ENCODE measurements around the gene FARP1. TPM values are rescaled to one million over a fixed set of nuclear protein-coding genes. Genes with fewer than 3 reads are reported as not detected.

FARP1 gene
- total and polyA plus RNA-seq, 2 donors = 5.8 to 7.5 TPM

GRCh38 chr13:98246538-98247172 is 103.8 kb downstream of the FARP1 start:
- no peaks in the 10 kb centered on the region for H3K27me3 ChIP-seq (ENCODE audit: control insufficient read depth in 2 of 2, insufficient read depth in 1 of 2, low read length in 1 of 2)
- no peaks in the 10 kb centered on the region for H3K4me1 ChIP-seq (ENCODE audit: control insufficient read depth in 2 of 2, insufficient read depth in 2 of 2, low read length in 2 of 2)
- 87% methylated on average over 11 of the region's 11 CpGs for WGBS
- no peaks in the 10 kb centered on the region for H3K36me3 ChIP-seq (ENCODE audit: control insufficient read depth in 2 of 2, insufficient read depth in 2 of 2, low read length in 1 of 2)
- no peak overlapping the region for H3K27ac ChIP-seq (ENCODE audit: low read depth in 1 of 2, low read length in 1 of 2)
- no peak for DNase-seq (ENCODE audit: low read depth in 6 of 9, low spot score in 9 of 9)
- no peak overlapping the region for H3K4me3 ChIP-seq (ENCODE audit: low read length in 2 of 2)
- H3K9me3 ChIP-seq (ENCODE audit: control insufficient read depth in 2 of 2, insufficient read depth in 1 of 2, low read length in 1 of 2) = no peaks in the 10 kb centered on the region

- no peaks in the 10 kb centered on the region for H3K4me1 ChIP-seq (ENCODE audit: control insufficient read depth in 2 of 2, insufficient read depth in 2 of 2, low read length in 2 of 2)
- no peaks in the 10 kb centered on the region for H3K9me3 ChIP-seq (ENCODE audit: control insufficient read depth in 2 of 2, insufficient read depth in 1 of 2, low read length in 1 of 2)
- H3K27me3 ChIP-seq (ENCODE audit: control insufficient read depth in 2 of 2, insufficient read depth in 1 of 2, low read length in 1 of 2) = no peaks in the 10 kb centered on the region
- 98% methylated on average over 7 of the region's 7 CpGs for WGBS
- no peak for DNase-seq (ENCODE audit: low read depth in 6 of 9, low spot score in 9 of 9)
- H3K36me3 ChIP-seq (ENCODE audit: control insufficient read depth in 2 of 2, insufficient read depth in 2 of 2, low read length in 1 of 2) = no peaks in the 10 kb centered on the region
- H3K4me3 ChIP-seq (ENCODE audit: low read length in 2 of 2) = no peak overlapping the region
- no peak overlapping the region for H3K27ac ChIP-seq (ENCODE audit: low read depth in 1 of 2, low read length in 1 of 2)
These were observed 108.8 kb downstream of the FARP1 start for GRCh38 chr13:98251708-98252107.

- H3K4me1 ChIP-seq (ENCODE audit: control insufficient read depth in 2 of 2, insufficient read depth in 2 of 2, low read length in 2 of 2) = no peaks in the 10 kb centered on the region
- no peak overlapping the region for H3K27ac ChIP-seq (ENCODE audit: low read depth in 1 of 2, low read length in 1 of 2)
- no peaks in the 10 kb centered on the region for H3K36me3 ChIP-seq (ENCODE audit: control insufficient read depth in 2 of 2, insufficient read depth in 2 of 2, low read length in 1 of 2)
- DNase-seq (ENCODE audit: low read depth in 6 of 9, low spot score in 9 of 9) = no peak
- H3K9me3 ChIP-seq (ENCODE audit: control insufficient read depth in 2 of 2, insufficient read depth in 1 of 2, low read length in 1 of 2) = no peaks in the 10 kb centered on the region
- no peaks in the 10 kb centered on the region for H3K27me3 ChIP-seq (ENCODE audit: control insufficient read depth in 2 of 2, insufficient read depth in 1 of 2, low read length in 1 of 2)
- WGBS = 90% methylated on average over 7 of the region's 7 CpGs
- no peak overlapping the region for H3K4me3 ChIP-seq (ENCODE audit: low read length in 2 of 2)
These were observed 110.1 kb downstream of the FARP1 start for GRCh38 chr13:98252931-98253470.

- Histone ChIP-seq H3K27ac (ENCODE audit: low read depth in 1 of 2, low read length in 1 of 2) (no peak overlapping the region), H3K36me3 (ENCODE audit: control insufficient read depth in 2 of 2, insufficient read depth in 2 of 2, low read length in 1 of 2) (no peaks in the 10 kb centered on the region), H3K9me3 (ENCODE audit: control insufficient read depth in 2 of 2, insufficient read depth in 1 of 2, low read length in 1 of 2) (no peaks in the 10 kb centered on the region), H3K4me3 (ENCODE audit: low read length in 2 of 2) (no peak overlapping the region), H3K27me3 (ENCODE audit: control insufficient read depth in 2 of 2, insufficient read depth in 1 of 2, low read length in 1 of 2) (no peaks in the 10 kb centered on the region), H3K4me1 (ENCODE audit: control insufficient read depth in 2 of 2, insufficient read depth in 2 of 2, low read length in 2 of 2) (no peaks in the 10 kb centered on the region)
- 66% methylated on average over 7 of the region's 7 CpGs for whole genome bisulfite sequencing
- no peak for DNase-seq (ENCODE audit: low read depth in 6 of 9, low spot score in 9 of 9)
These were observed 110.6 kb downstream of the FARP1 start for GRCh38 chr13:98253526-98253925.

GRCh38 chr13:98254513-98254912 is 111.6 kb downstream of the FARP1 start:
- H3K9me3 ChIP-seq (ENCODE audit: control insufficient read depth in 2 of 2, insufficient read depth in 1 of 2, low read length in 1 of 2) = no peaks in the 10 kb centered on the region
- no peaks in the 10 kb centered on the region for H3K4me1 ChIP-seq (ENCODE audit: control insufficient read depth in 2 of 2, insufficient read depth in 2 of 2, low read length in 2 of 2)
- WGBS = 94% methylated on average over 2 of the region's 2 CpGs
- H3K27ac ChIP-seq (ENCODE audit: low read depth in 1 of 2, low read length in 1 of 2) = no peak overlapping the region
- no peaks in the 10 kb centered on the region for H3K36me3 ChIP-seq (ENCODE audit: control insufficient read depth in 2 of 2, insufficient read depth in 2 of 2, low read length in 1 of 2)
- H3K27me3 ChIP-seq (ENCODE audit: control insufficient read depth in 2 of 2, insufficient read depth in 1 of 2, low read length in 1 of 2) = no peaks in the 10 kb centered on the region
- no peak overlapping the region for H3K4me3 ChIP-seq (ENCODE audit: low read length in 2 of 2)
- no peak for DNase-seq (ENCODE audit: low read depth in 6 of 9, low spot score in 9 of 9)

GRCh38 chr13:98258226-98258625 is 115.3 kb downstream of the FARP1 start:
- no peak for DNase-seq (ENCODE audit: low read depth in 6 of 9, low spot score in 9 of 9)
- Histone ChIP-seq H3K9me3 (ENCODE audit: control insufficient read depth in 2 of 2, insufficient read depth in 1 of 2, low read length in 1 of 2) (no peaks in the 10 kb centered on the region), H3K4me3 (ENCODE audit: low read length in 2 of 2) (no peak overlapping the region), H3K36me3 (ENCODE audit: control insufficient read depth in 2 of 2, insufficient read depth in 2 of 2, low read length in 1 of 2) (no peaks in the 10 kb centered on the region), H3K4me1 (ENCODE audit: control insufficient read depth in 2 of 2, insufficient read depth in 2 of 2, low read length in 2 of 2) (no peaks in the 10 kb centered on the region), H3K27ac (ENCODE audit: low read depth in 1 of 2, low read length in 1 of 2) (no peak overlapping the region), H3K27me3 (ENCODE audit: control insufficient read depth in 2 of 2, insufficient read depth in 1 of 2, low read length in 1 of 2) (no peaks in the 10 kb centered on the region)
- 97% methylated on average over 4 of the region's 4 CpGs for WGBS

GRCh38 chr13:98260357-98261164 is 117.7 kb downstream of the FARP1 start:
- Histone ChIP-seq H3K27ac (ENCODE audit: low read depth in 1 of 2, low read length in 1 of 2) (no peak overlapping the region), H3K27me3 (ENCODE audit: control insufficient read depth in 2 of 2, insufficient read depth in 1 of 2, low read length in 1 of 2) (no peaks in the 10 kb centered on the region), H3K4me3 (ENCODE audit: low read length in 2 of 2) (no peak overlapping the region), H3K36me3 (ENCODE audit: control insufficient read depth in 2 of 2, insufficient read depth in 2 of 2, low read length in 1 of 2) (no peaks in the 10 kb centered on the region), H3K4me1 (ENCODE audit: control insufficient read depth in 2 of 2, insufficient read depth in 2 of 2, low read length in 2 of 2) (no peaks in the 10 kb centered on the region), H3K9me3 (ENCODE audit: control insufficient read depth in 2 of 2, insufficient read depth in 1 of 2, low read length in 1 of 2) (no peaks in the 10 kb centered on the region)
- DNase-seq (ENCODE audit: low read depth in 6 of 9, low spot score in 9 of 9) = no peak
- WGBS = 81% methylated on average over 8 of the region's 8 CpGs

- Histone ChIP-seq H3K4me1 (ENCODE audit: control insufficient read depth in 2 of 2, insufficient read depth in 2 of 2, low read length in 2 of 2) (no peaks in the 10 kb centered on the region), H3K9me3 (ENCODE audit: control insufficient read depth in 2 of 2, insufficient read depth in 1 of 2, low read length in 1 of 2) (no peaks in the 10 kb centered on the region), H3K27me3 (ENCODE audit: control insufficient read depth in 2 of 2, insufficient read depth in 1 of 2, low read length in 1 of 2) (no peaks in the 10 kb centered on the region), H3K27ac (ENCODE audit: low read depth in 1 of 2, low read length in 1 of 2) (no peak overlapping the region), H3K4me3 (ENCODE audit: low read length in 2 of 2) (no peak overlapping the region), H3K36me3 (ENCODE audit: control insufficient read depth in 2 of 2, insufficient read depth in 2 of 2, low read length in 1 of 2) (no peaks in the 10 kb centered on the region)
- 95% methylated on average over 6 of the region's 6 CpGs for WGBS
- DNase-seq (ENCODE audit: low read depth in 6 of 9, low spot score in 9 of 9) = no peak
These were observed 118.3 kb downstream of the FARP1 start for GRCh38 chr13:98261165-98261702.

- Histone ChIP-seq H3K27me3 (ENCODE audit: control insufficient read depth in 2 of 2, insufficient read depth in 1 of 2, low read length in 1 of 2) (no peaks in the 10 kb centered on the region), H3K4me3 (ENCODE audit: low read length in 2 of 2) (no peak overlapping the region), H3K9me3 (ENCODE audit: control insufficient read depth in 2 of 2, insufficient read depth in 1 of 2, low read length in 1 of 2) (no peaks in the 10 kb centered on the region), H3K27ac (ENCODE audit: low read depth in 1 of 2, low read length in 1 of 2) (no peak overlapping the region), H3K36me3 (ENCODE audit: control insufficient read depth in 2 of 2, insufficient read depth in 2 of 2, low read length in 1 of 2) (no peaks in the 10 kb centered on the region), H3K4me1 (ENCODE audit: control insufficient read depth in 2 of 2, insufficient read depth in 2 of 2, low read length in 2 of 2) (no peaks in the 10 kb centered on the region)
- DNase-seq (ENCODE audit: low read depth in 6 of 9, low spot score in 9 of 9) = no peak
- 96% methylated on average over 5 of the region's 5 CpGs for WGBS
These were observed 119.4 kb downstream of the FARP1 start for GRCh38 chr13:98262292-98262691.

Measured in thymus (tissue), 11 donors.